ELR (cell line): ENCODE measurements around the gene RELT.

Experiments
- DNase-seq: peaks from one replicate; pipeline ENCODE4 v3.0.0-alpha.2; 2015; ENCODE audit warnings: low read depth

The RELT gene

GRCh38 chr11:73404506-73405145 lies 28.4 kb downstream of the RELT start:
- no peak for DNase-seq

GRCh38 chr11:73405146-73405510 lies 28.9 kb downstream of the RELT start:
- no peak for DNase-seq

DNA sequence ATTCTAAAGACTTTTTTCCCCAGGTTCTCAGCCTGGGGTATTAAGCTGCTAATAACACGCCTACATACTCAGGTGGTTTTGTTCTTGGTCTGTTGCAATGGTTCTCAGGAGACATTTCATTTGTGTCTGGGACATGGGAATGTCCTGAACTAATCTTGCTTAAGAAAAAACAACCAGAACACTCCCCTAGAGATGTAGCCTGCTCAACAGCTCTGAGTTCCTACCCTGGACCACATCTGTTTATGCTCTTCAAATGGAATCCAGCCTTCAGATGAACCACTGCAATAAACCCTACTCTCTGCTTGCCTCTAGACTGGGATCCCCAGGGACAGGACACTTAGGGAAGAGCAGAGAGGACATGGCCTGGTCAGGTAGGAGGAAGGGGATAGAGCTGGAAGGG lies 29.9 kb downstream of the RELT start:
- no peak for DNase-seq

GRCh38 chr11:73406619-73407018 lies 30.4 kb downstream of the RELT start:
- no peak for DNase-seq

- no peak for DNase-seq
Observed at GRCh38 chr11:73409431-73409830, 33.2 kb downstream of the RELT start.

GRCh38 chr11:73410627-73411026 lies 34.4 kb downstream of the RELT start:
- peak; percentile 35 for DNase-seq

DNA sequence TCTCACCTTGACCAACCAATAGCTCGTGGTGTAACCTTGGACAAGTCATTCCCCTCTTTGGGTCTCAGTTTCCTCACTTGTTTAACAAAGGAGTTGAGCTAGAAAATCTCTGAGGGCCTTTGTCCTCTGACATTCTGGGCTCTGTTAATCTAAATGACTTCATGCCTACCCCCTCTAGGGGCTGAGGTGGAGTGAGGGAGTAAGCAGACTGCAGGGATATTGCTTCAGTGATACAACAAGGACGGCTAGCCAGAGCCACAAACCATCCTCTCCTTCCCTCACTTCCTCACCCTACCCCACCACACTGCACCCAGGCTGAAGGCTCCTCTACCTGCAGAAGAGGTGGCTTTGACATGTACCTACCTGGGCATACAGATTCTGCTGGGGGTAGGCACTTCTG lies 34.8 kb downstream of the RELT start:
- DNase-seq, result no peak

- peak; percentile 47 for DNase-seq
Observed at GRCh38 chr11:73412308-73412707, 36.1 kb downstream of the RELT start.

- no peak for DNase-seq
Observed at GRCh38 chr11:73413256-73413655, 37.1 kb downstream of the RELT start.

DNA sequence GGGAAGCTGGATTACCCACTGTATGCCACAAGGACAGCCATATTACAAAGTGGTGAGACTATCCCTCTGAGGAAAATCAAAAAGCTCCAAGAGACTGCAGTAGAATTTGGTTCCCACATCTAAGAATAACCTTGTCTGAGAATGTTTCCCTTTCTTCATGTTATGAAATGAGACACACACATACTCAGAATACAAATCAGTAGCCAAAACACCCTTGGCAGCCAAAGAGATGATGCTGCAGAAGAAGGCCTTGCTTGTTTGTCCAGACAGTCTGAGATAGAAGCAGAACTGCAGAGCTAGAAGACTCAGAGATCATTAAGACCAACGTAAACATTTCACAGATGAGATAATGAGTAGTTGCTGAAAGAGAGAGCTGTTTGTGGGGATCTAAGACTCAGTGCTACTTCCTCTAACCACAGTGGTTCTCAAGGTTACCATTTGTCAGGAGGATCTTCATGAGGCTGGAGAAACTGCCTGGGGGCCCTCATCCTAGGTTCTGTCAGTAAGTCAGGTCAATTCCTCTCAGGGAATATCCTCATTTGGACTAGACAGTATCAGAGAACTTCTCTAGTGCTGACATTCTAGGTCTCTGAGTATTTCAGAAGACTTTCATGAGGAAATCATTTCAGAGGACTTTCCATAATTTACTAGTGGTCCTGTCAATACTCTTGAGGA lies 38.9 kb downstream of the RELT start:
- DNase-seq, result no peak

DNA sequence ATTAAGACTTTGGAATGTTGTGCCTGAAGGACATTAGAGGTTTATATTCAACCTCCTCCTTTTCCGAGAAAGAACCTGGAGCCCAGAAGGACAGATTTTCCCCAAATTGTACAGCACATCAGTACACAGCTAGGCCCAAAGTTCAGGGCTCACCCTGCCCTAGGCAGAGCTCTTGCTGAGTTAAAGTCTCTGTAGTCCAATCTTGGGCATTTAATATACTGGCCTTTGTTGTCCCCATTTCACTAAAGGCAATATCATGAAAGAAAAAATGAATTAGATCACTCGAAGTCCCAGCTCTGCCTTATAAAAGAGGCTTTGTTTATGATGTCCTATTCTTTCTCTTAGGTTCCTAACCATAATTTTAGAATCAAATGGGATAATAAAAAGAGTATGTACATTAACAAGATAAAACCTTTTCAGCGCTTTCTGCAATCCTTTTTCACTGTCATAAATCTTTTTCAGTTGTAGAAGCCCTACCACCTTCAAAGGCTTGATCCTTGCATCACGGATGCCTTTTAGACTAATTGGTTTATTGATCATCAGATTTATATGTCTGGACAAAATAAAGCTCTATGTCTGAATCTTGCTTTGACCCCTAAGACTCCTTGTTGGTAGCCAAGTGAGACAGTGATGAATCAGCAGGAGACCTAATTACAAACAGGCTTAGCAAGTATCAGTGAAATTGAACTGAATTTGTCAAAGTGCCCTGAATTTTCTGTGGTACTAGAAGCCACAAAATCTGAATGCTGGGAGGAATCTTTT lies 39.8 kb downstream of the RELT start:
- DNase-seq, result peak; percentile 43

DNA sequence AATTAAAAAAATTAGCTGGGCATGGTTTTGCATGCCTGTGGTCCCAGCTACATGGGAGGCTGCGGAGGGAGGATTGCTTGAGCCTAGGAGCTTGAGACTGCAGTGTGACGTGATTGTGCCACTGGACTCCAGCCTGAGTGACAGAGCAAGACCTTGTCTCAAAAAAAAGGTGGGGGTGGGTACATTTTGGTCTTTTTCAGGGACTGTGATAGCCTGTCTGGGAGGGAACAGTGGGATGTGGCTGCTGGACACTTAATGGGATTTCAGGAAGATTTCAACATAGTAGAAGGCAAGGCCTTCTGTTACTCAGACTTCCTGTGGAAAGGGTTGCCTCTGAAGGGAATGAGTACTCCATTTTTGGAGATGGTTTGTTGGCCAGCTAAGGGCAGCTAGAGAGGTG lies 40.6 kb downstream of the RELT start:
- peak; percentile 42 for DNase-seq

- no peak for DNase-seq
Observed at GRCh38 chr11:73420136-73420535, 43.9 kb downstream of the RELT start.

DNA sequence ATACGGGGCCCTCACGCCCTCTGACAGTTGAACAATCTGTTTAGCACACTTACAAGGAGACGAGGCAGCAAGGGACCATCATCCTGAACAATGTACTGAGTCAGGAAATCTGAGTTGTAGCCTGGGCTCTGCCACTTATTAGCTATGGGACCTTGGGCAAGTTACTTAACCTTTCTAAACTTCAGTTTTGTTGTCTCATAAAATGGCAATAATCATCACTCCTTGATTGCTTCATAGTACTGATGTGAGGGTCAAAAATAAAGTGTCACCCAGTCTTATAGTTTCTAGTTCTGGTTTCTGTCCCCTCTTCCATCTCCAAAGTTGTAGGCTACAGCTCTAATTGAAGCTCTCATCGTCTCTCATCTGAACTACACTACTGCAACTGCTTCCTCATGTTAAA lies 46.7 kb downstream of the RELT start:
- no peak for DNase-seq

DNA sequence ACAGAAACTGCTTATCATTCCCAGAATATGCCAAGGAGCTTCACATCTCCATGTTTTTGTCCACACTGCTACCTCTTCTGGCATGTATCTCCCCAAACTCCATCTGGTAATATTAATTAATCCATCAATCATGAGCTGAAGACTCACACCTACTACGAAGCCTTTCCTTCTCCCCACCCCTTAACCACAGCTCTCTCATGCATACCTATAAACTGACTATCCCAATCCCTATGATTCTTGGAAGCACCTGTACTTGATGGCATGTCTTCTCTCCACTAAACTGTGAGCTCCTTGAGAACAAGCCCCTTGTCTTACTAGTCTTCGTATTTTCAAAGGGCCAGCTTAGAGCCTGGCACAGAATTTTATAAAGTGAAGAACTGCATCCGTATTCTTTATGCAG lies 47.3 kb downstream of the RELT start:
- no peak for DNase-seq

DNA sequence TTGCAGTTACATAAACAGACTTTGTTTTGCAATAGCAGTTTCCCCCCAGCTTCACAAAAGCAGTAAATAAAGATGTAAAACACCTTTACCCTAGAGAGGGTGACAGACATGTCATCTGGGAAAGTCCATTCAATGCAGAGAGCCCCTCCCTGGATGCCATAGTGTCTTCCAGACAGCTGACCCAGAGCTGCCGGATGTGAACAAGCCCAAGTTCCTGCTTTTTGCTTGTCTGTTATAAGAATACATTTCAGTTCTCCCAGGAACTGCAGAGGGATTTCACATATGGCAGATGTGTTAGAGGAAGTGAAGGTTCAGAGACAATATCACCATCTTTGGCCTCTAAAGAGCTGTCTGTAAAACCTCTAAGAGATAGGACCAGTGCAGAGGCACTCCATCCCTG lies 48.9 kb downstream of the RELT start:
- DNase-seq, result no peak

DNA sequence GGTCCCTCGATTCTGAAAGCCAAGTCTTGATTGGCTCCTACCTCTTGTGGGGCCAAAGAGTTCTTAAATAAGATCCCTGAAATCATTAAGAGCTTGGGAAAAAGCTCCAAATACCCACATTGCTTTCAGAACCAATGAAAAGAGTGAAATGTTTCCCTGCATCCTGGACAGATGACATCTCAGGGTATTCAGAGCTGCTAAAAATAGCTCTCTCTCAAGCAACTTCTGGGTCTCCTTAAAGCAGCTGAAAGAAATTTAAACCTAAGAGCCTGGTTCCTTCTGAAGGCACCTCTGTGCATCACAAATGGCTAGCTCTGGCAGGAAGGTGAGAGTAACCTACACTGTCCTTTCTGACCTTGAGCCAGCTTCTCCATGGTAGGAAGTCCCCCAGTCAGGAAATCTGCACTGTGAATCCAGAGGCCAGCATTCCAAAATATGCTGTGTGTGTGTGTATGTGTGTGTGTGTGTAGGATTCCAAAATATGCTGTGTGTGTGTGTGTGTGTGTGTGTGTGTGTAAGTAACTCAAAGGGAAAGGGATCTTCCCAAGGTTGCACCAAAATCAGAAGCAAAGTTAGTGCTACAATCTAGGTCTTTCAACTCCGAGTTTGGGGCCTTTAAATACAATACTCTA lies 50.1 kb downstream of the RELT start:
- DNase-seq, result no peak

GRCh38 chr11:73428227-73428626 lies 52.0 kb downstream of the RELT start:
- DNase-seq, result no peak

- peak; percentile 32 for DNase-seq
Observed at GRCh38 chr11:73428699-73429098, 52.5 kb downstream of the RELT start.

DNA sequence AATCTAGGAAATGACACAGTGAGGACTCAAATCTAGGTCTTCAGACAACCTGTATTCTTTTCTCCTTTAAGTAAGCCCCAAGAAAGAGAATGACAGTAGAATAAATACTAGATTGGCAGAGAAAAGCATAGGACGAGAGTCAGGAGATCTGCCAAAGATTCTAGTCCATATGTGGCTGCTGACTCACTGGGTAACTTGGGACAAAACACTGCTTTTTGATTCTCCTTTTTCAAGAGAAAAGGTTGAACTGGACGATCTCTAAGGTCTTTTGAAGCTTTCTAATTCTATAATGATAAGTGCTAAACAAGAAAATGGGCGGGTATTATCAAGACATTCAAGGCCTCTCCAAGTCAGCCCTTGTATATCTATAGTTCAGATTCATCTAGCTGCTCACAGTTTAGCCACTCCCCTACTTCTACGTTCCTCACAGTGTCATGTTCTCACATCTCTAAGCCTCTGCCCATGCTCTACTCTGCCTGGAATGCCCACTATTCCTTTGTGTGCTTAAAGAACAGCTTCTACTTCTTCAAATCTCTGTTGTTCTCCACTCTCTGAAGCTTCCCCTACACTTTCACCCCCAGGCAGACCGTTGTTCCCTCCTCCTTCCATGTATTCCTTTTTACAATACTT lies 53.0 kb downstream of the RELT start:
- peak; percentile 23 for DNase-seq

DNA sequence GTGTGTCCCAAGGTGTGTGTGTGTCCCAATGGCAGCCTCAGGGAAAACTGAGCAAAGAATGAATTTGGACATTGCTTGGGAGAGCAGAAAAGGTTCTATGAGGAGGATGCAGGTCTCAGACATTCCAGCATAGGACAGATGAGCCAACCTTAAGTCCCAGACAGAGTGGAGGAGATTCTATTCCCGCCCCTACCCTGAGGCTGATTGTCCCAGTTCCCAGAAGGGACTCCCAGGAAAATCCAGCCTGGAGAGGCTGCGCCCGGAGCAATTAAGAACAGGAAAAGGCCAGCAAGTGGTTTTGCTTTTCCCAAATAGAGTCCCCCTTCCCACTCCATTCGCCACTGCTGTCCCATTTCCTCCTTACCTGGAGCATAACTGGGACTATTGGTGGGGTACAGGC lies 54.1 kb downstream of the RELT start:
- no peak for DNase-seq

GRCh38 chr11:73431396-73431795 lies 55.2 kb downstream of the RELT start:
- peak; percentile 19 for DNase-seq
